PC-3 (cell line): Measurements from ENCODE around the gene BTG4.

Experiments used
- EZH2 ChIP-seq: fragments of 300-600 bp; sonication (generic); IDR thresholded peaks from one replicate; pipeline ENCODE4 v1.6.1; 2017; ENCODE audit warnings: antibody characterized with exemption, mild to moderate bottlenecking, low read length; ENCODE audit not compliant: unreplicated experiment
- EZH2phosphoT487 ChIP-seq: fragments of 300-600 bp; sonication (generic); IDR thresholded peaks from 2 replicates; pipeline ENCODE4 v1.6.1; 2018; ENCODE audit warnings: mild to moderate bottlenecking, antibody characterized with exemption, low read length, borderline replicate concordance
- TF ChIP-seq, protein P1 (sequence below): fragments of 300-600 bp; sonication (generic); conservative IDR thresholded peaks from 2 replicates; pipeline ENCODE4 v1.5.1; 2017; ENCODE audit warnings: antibody characterized with exemption, low read depth, mild to moderate bottlenecking, low read length

DNA sequence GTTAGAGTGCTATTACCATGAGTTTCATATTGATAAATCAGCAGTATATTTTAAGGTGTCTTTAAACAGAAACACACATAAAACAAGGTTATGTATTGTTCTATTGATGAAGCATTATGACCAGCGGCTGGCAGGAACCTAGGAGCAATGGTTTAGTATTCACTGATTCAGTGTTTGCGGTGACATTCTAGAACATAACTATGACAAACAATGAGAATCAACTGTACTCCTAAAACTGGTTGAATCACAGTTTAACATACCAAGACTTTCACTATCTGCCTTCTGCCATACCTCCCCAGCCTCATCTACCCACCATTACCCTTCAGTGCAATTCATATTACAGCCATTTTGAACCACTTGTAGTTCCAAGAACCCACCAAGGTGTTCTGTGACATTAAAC lies 11.2 kb upstream of the BTG4 start:
- TF ChIP-seq EZH2: no peak
- TF ChIP-seq, protein P1, sequence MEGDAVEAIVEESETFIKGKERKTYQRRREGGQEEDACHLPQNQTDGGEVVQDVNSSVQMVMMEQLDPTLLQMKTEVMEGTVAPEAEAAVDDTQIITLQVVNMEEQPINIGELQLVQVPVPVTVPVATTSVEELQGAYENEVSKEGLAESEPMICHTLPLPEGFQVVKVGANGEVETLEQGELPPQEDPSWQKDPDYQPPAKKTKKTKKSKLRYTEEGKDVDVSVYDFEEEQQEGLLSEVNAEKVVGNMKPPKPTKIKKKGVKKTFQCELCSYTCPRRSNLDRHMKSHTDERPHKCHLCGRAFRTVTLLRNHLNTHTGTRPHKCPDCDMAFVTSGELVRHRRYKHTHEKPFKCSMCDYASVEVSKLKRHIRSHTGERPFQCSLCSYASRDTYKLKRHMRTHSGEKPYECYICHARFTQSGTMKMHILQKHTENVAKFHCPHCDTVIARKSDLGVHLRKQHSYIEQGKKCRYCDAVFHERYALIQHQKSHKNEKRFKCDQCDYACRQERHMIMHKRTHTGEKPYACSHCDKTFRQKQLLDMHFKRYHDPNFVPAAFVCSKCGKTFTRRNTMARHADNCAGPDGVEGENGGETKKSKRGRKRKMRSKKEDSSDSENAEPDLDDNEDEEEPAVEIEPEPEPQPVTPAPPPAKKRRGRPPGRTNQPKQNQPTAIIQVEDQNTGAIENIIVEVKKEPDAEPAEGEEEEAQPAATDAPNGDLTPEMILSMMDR: no peak
- TF ChIP-seq EZH2phosphoT487: no peak
